GM23338 (cell line): ENCODE data around the gene UVRAG.

Experiments
- CREB1 ChIP-seq: fragments of 250-450 bp; sonication (Bioruptor Pico); IDR thresholded peaks from 2 replicates; pipeline ENCODE4 v1.5.0; 2020; ENCODE audit warnings: low read depth, mild to moderate bottlenecking, moderate library complexity
- EZH2 ChIP-seq: fragments of 200-600 bp; sonication (generic); IDR thresholded peaks from one replicate; pipeline ENCODE4 v1.8.0; 2017; ENCODE audit warnings: antibody characterized with exemption, mild to moderate bottlenecking, low read depth; ENCODE audit not compliant: unreplicated experiment
- EZH2phosphoT487 ChIP-seq: fragments of 200-600 bp; sonication (generic); IDR thresholded peaks from one replicate; pipeline ENCODE4 v1.8.1; 2018; ENCODE audit warnings: antibody characterized with exemption; ENCODE audit not compliant: unreplicated experiment
- NANOG ChIP-seq: IDR thresholded peaks from 2 replicates; pipeline ENCODE4 v1.6.1; 2016; ENCODE audit warnings: antibody characterized with exemption, borderline replicate concordance
- POLR2AphosphoS5 ChIP-seq: IDR thresholded peaks from 2 replicates; pipeline ENCODE4 v1.6.1; 2016; ENCODE audit warnings: antibody characterized with exemption, low read depth
- STAT1 ChIP-seq: IDR thresholded peaks from one replicate; pipeline ENCODE4 v1.6.1; 2016; ENCODE audit warnings: antibody characterized with exemption; ENCODE audit not compliant: unreplicated experiment
- ZNF331 ChIP-seq: fragments of 250-450 bp; sonication (Bioruptor Pico); IDR thresholded peaks from 2 replicates; pipeline ENCODE4 v1.5.0; 2020; ENCODE audit warnings: low read depth, mild to moderate bottlenecking, moderate library complexity
- TF ChIP-seq, protein P1 (sequence below), 2 experiments: fragments of 200-600 bp in 1 of 2; sonication (generic) in 1 of 2; conservative IDR thresholded peaks; 2 replicates each; pipeline versions ENCODE4 v1.5.1 to v1.6.1; 2016 to 2017; ENCODE audit warnings: antibody characterized with exemption in 2 of 2, low read depth in 2 of 2, mild to moderate bottlenecking in 2 of 2, moderate library complexity in 1 of 2
- TF ChIP-seq, protein P2 (sequence below): fragments of 250-450 bp; sonication (Bioruptor Pico); IDR thresholded peaks from 2 replicates; pipeline ENCODE4 v1.5.0; 2020; ENCODE audit warnings: mild to moderate bottlenecking, moderate library complexity
- TF ChIP-seq, protein P3 (sequence below): IDR thresholded peaks from one replicate; pipeline ENCODE4 v1.6.1; 2018; ENCODE audit warnings: antibody characterized with exemption; ENCODE audit not compliant: unreplicated experiment
- TF ChIP-seq, protein P4 (sequence below): IDR thresholded peaks from 2 replicates; pipeline ENCODE4 v1.6.1; 2016; ENCODE audit warnings: antibody characterized with exemption

DNA sequence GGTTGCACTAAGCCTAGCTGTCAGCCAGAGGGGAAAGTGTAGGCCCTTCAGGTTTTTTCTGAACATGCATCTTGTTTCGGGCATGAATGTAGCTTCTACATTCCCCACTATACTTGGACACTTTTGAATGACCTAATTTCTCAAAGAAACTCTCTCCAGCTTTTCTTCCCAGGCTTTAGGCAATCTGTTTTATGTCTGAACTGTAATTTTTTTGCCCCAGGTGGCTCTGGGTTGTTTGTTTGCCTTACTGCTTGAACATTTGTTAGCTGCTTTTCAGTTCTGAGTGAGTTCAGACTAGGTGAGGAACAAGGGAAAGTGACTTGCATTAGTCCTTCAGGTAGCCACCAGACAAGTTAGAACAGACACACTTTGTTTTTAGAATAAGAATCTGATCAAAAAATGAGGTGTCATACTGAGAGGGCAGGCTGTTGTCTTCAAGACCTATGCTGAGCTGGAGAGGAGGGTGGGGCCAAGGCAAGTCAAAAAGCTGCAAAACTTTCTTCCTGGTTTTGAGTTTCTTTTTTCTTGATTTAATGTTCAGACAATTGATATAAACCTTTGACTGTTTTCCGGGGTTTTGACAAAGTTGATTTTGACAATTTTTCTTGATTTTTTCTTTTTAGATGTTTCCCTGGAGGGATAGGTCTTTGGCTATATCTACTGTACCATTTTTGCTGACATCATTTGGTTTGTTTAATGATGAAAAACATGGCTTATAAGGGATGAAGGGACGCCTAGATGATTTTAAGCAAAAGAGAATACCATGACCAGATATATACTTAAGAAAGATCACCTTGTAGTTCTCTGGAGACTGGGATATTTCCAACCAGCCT, 208.4 kb downstream of the UVRAG start:
- TF ChIP-seq, protein P1, sequence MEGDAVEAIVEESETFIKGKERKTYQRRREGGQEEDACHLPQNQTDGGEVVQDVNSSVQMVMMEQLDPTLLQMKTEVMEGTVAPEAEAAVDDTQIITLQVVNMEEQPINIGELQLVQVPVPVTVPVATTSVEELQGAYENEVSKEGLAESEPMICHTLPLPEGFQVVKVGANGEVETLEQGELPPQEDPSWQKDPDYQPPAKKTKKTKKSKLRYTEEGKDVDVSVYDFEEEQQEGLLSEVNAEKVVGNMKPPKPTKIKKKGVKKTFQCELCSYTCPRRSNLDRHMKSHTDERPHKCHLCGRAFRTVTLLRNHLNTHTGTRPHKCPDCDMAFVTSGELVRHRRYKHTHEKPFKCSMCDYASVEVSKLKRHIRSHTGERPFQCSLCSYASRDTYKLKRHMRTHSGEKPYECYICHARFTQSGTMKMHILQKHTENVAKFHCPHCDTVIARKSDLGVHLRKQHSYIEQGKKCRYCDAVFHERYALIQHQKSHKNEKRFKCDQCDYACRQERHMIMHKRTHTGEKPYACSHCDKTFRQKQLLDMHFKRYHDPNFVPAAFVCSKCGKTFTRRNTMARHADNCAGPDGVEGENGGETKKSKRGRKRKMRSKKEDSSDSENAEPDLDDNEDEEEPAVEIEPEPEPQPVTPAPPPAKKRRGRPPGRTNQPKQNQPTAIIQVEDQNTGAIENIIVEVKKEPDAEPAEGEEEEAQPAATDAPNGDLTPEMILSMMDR (conservative IDR thresholded peaks at IDR 0.05; ENCODE audit: low read depth in 2 of 2) = no peak
- TF ChIP-seq, protein P2, sequence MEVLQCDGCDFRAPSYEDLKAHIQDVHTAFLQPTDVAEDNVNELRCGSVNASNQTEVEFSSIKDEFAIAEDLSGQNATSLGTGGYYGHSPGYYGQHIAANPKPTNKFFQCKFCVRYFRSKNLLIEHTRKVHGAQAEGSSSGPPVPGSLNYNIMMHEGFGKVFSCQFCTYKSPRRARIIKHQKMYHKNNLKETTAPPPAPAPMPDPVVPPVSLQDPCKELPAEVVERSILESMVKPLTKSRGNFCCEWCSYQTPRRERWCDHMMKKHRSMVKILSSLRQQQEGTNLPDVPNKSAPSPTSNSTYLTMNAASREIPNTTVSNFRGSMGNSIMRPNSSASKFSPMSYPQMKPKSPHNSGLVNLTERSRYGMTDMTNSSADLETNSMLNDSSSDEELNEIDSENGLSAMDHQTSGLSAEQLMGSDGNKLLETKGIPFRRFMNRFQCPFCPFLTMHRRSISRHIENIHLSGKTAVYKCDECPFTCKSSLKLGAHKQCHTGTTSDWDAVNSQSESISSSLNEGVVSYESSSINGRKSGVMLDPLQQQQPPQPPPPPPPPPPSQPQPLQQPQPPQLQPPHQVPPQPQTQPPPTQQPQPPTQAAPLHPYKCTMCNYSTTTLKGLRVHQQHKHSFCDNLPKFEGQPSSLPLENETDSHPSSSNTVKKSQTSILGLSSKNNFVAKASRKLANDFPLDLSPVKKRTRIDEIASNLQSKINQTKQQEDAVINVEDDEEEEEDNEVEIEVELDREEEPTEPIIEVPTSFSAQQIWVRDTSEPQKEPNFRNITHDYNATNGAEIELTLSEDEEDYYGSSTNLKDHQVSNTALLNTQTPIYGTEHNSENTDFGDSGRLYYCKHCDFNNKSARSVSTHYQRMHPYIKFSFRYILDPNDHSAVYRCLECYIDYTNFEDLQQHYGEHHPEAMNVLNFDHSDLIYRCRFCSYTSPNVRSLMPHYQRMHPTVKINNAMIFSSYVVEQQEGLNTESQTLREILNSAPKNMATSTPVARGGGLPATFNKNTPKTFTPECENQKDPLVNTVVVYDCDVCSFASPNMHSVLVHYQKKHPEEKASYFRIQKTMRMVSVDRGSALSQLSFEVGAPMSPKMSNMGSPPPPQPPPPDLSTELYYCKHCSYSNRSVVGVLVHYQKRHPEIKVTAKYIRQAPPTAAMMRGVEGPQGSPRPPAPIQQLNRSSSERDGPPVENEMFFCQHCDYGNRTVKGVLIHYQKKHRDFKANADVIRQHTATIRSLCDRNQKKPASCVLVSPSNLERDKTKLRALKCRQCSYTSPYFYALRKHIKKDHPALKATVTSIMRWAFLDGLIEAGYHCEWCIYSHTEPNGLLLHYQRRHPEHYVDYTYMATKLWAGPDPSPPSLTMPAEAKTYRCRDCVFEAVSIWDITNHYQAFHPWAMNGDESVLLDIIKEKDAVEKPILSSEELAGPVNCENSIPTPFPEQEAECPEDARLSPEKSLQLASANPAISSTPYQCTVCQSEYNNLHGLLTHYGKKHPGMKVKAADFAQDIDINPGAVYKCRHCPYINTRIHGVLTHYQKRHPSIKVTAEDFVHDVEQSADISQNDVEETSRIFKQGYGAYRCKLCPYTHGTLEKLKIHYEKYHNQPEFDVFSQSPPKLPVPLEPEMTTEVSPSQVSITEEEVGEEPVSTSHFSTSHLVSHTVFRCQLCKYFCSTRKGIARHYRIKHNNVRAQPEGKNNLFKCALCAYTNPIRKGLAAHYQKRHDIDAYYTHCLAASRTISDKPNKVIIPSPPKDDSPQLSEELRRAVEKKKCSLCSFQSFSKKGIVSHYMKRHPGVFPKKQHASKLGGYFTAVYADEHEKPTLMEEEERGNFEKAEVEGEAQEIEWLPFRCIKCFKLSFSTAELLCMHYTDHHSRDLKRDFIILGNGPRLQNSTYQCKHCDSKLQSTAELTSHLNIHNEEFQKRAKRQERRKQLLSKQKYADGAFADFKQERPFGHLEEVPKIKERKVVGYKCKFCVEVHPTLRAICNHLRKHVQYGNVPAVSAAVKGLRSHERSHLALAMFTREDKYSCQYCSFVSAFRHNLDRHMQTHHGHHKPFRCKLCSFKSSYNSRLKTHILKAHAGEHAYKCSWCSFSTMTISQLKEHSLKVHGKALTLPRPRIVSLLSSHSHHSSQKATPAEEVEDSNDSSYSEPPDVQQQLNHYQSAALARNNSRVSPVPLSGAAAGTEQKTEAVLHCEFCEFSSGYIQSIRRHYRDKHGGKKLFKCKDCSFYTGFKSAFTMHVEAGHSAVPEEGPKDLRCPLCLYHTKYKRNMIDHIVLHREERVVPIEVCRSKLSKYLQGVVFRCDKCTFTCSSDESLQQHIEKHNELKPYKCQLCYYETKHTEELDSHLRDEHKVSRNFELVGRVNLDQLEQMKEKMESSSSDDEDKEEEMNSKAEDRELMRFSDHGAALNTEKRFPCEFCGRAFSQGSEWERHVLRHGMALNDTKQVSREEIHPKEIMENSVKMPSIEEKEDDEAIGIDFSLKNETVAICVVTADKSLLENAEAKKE (CRISPR knock-in tag) = no peak
- TF ChIP-seq CREB1 (no peak), EZH2 (no peak), POLR2AphosphoS5 (no peak), EZH2phosphoT487 (no peak), ZNF331 (CRISPR knock-in tag) (no peak), NANOG (no peak), STAT1 (no peak)
- TF ChIP-seq, protein P3, sequence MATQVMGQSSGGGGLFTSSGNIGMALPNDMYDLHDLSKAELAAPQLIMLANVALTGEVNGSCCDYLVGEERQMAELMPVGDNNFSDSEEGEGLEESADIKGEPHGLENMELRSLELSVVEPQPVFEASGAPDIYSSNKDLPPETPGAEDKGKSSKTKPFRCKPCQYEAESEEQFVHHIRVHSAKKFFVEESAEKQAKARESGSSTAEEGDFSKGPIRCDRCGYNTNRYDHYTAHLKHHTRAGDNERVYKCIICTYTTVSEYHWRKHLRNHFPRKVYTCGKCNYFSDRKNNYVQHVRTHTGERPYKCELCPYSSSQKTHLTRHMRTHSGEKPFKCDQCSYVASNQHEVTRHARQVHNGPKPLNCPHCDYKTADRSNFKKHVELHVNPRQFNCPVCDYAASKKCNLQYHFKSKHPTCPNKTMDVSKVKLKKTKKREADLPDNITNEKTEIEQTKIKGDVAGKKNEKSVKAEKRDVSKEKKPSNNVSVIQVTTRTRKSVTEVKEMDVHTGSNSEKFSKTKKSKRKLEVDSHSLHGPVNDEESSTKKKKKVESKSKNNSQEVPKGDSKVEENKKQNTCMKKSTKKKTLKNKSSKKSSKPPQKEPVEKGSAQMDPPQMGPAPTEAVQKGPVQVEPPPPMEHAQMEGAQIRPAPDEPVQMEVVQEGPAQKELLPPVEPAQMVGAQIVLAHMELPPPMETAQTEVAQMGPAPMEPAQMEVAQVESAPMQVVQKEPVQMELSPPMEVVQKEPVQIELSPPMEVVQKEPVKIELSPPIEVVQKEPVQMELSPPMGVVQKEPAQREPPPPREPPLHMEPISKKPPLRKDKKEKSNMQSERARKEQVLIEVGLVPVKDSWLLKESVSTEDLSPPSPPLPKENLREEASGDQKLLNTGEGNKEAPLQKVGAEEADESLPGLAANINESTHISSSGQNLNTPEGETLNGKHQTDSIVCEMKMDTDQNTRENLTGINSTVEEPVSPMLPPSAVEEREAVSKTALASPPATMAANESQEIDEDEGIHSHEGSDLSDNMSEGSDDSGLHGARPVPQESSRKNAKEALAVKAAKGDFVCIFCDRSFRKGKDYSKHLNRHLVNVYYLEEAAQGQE = no peak
- TF ChIP-seq, protein P4, sequence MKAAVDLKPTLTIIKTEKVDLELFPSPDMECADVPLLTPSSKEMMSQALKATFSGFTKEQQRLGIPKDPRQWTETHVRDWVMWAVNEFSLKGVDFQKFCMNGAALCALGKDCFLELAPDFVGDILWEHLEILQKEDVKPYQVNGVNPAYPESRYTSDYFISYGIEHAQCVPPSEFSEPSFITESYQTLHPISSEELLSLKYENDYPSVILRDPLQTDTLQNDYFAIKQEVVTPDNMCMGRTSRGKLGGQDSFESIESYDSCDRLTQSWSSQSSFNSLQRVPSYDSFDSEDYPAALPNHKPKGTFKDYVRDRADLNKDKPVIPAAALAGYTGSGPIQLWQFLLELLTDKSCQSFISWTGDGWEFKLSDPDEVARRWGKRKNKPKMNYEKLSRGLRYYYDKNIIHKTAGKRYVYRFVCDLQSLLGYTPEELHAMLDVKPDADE = no peak
